HG02852 (cell line): ENCODE results near the gene COP1.
"Not testable (repeated sequence)": the region's sequence is repeated elsewhere in the genome, so short reads cannot be mapped to it uniquely, and the experiment has no call there.

Experiments
- ATAC-seq: cut with Tn5 transposase; IDR thresholded peaks from one replicate; pipeline ENCODE4 v1.9.1; 2021; ENCODE audit warnings: mild to moderate bottlenecking, moderate library complexity; ENCODE audit not compliant: unreplicated experiment

Gene COP1

GRCh38 chr1:176141449-176141848, 65.6 kb downstream of the COP1 start:
- no peak for ATAC-seq

DNA sequence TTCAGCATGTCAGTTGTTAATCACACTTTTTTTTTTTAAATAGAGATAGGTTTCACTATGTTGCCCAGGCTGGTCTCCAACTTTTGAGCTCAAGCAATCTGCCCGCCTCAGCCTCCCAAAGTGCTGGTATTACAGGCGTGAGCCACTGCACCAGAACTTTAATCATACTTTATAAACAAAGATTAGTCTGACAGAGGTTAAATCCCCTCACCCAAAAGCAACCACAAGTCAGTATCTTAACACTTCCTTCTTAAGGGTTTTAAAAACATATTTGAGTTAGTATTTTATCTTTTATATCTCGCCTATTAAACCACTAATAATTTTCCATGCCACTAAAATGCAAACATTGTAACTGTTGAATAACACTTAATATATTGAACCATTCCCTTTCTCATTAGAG, 70.2 kb downstream of the COP1 start:
- no peak for ATAC-seq

- no peak for ATAC-seq
Observed at GRCh38 chr1:176134666-176135065, 72.4 kb downstream of the COP1 start.

DNA sequence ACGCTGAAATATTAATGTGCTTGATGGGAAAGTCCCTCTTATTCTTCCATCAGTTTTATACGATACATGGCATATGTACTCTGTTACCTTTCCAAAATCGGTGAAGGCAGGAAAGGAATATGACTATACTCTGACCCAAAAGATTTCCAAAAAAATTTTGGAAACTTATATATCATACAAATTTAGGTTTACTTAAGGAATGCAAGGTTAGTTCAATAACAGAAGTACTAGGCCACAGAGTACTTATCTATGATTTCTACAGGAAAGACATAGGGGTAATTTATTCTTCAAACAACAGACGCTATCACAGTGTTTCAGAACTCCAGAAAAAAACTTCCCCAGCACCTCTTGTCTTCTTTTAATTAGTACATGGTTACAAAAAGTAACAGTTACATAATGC, 84.8 kb downstream of the COP1 start:
- no peak for ATAC-seq

GRCh38 chr1:176119549-176119948, 87.5 kb downstream of the COP1 start:
- no peak for ATAC-seq

- no peak for ATAC-seq
Observed at GRCh38 chr1:176118985-176119384, 88.1 kb downstream of the COP1 start.

DNA sequence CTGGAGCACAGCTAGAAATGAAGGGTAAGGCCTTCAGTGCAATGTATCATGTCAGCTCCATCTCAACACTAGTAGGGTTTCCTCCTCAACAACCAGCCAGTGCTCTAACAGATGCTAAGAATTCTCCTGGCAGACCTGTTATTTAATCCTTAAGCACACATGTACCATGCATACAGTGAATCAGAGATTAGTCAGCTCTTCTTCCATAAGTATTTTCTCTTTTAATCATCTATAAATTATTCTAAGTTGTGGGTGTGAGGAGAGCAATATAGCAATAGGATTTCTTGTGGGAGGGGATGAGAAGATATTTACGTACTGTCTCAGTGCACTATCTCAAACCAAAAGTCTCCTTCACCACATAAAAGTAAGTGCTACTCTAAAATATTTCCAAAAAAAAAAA, 95.3 kb downstream of the COP1 start:
- ATAC-seq: no peak

- ATAC-seq: no peak
Observed at GRCh38 chr1:176110203-176110602, 96.9 kb downstream of the COP1 start.

GRCh38 chr1:176102768-176103350, 104.2 kb downstream of the COP1 start:
- no peak for ATAC-seq

GRCh38 chr1:176101951-176102642, 105.0 kb downstream of the COP1 start:
- ATAC-seq: no peak

DNA sequence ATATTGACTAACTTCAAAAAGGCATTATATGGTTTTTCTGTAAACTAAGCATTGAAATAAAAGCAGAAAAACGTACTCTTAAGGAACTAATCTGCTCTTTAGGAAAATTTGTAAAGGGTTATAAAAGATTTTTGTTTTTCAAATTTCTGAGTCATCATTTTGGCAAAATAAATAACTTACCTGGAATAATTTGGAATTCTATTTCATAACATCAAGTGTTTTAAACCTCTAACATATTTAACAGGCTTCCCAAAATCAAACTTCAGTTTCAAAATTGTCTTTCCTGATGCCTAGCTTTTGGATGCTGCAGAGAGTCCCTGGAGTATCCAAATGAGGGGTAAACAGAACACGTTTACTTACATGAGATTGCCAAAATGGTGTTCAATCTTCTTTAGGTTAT, 108.5 kb downstream of the COP1 start:
- ATAC-seq: no peak

- no peak for ATAC-seq
Observed at GRCh38 chr1:176096015-176096414, 111.1 kb downstream of the COP1 start.

GRCh38 chr1:176090766-176091165, 116.3 kb downstream of the COP1 start:
- no peak for ATAC-seq

DNA sequence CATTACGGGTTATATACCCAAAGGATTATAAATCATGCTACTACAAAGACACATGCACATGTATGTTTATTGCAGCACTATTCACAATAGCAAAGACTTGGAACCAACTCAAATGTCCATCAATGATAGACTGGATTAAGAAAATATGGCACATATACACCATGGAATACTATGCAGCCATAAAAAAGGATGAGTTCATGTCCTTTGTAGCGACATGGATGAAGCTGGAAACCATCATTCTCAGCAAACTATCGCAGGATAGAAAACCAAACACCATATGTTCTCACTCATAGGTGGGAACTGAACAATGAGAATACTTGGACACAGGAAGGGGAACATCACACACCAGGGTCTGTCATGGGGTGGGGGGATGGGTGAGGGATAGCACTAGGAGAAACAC, 119.3 kb downstream of the COP1 start:
- ATAC-seq: not testable (repeated sequence)

DNA sequence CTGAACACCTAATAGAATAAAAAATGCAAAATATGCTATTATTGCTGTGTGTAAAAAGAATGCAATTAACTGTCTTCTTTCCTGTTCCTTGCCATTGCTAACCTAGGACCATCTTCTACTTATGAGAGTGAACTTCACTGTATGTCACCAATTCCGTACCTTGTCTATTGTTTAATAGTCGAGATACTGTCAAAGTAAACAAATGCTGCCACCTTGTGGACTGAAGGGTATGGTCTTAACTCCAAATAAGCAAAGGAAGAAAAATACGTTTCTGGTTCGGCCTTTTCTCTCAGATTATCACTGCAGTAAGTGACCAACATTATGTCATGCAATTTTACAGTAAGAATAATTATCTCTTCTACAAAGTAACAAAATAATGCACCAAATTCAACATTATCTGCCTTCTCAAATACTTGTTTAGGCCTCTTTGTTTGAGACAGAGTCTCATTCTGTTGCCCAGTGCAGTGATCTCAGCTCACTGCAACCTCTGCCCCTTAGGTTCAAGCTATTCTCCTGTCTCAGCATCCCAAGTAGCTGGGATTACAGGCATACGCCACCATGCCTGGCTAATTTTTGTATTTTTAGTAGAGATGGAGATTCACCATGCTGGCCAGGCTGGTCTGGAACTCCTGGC, 133.4 kb downstream of the COP1 start:
- ATAC-seq: no peak

- ATAC-seq: no peak
Observed at GRCh38 chr1:176068901-176069300, 138.2 kb downstream of the COP1 start.

GRCh38 chr1:176068256-176068655, 138.8 kb downstream of the COP1 start:
- ATAC-seq: no peak

DNA sequence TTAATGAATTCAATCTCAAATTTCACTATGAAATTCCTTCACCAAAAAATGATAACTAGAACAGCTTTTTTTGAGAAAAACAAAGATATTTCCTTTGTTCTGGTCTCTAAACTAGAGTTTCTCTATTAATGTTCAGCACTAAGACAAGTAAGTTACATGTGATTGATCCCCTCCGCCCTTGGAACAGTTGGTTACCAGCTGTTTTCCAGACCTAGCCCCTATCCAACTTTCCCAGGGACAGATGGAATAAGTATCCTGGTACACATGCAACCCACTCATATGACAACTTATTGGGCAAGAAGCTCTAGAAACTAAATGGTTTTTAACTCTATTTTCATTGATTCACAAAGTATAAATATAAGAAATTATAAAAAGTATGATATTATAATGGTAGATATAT, 140.4 kb downstream of the COP1 start:
- ATAC-seq: no peak

DNA sequence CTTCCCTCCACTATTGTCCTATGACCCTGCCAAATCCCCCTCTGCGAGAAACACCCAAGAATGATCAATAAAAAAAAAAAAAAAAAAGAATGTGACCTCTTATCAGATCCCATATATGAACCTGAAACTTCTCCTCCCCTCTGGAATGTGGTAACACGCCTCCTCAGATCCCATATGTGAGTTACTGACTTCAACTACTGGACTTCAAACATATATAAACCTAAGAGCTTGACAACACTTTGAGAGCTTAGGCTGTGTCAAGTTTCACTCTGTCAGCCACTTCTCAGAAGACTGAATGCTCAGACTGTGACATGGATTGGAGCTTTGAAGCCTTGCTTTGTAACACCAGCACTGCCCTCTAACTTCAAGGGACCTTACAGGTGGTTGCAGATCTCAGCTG, 148.4 kb downstream of the COP1 start:
- ATAC-seq: no peak

DNA sequence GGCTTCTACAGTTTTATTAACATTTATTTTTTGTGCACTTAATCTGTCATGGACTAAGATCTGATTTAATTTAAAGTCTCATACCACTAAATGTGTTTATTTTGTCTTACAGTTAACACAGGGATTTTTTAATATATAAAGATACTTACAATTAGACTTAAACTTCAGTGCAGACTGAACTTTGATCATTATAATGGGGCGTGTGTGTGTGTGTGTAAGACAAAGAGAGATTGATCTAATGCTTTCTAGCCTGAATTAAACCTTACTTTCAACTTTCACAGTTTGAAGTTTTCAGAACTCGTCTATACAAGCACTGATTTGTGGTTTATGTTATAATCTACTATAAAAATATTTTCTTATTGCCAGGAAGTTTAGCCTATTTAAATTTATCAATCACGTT, 150.8 kb downstream of the COP1 start:
- ATAC-seq: no peak

DNA sequence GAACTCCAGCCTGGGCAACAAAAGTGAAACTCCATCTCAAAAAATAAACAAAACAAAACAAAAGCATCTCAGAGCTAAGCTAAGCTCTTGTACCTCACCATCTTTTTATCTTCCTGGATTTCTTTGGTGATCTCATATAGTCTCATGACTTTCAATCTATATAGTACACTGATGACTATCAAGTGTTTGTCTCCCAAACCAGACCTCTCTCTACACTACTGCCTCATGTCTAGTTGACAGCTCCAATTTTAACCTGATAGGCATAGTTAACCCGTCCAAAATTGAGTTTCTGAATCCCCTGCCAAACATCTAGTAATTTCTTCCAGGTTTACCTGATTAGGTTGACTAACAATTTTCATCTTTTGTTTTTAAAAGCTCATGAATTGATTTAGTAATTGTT, 151.7 kb downstream of the COP1 start:
- no peak for ATAC-seq

DNA sequence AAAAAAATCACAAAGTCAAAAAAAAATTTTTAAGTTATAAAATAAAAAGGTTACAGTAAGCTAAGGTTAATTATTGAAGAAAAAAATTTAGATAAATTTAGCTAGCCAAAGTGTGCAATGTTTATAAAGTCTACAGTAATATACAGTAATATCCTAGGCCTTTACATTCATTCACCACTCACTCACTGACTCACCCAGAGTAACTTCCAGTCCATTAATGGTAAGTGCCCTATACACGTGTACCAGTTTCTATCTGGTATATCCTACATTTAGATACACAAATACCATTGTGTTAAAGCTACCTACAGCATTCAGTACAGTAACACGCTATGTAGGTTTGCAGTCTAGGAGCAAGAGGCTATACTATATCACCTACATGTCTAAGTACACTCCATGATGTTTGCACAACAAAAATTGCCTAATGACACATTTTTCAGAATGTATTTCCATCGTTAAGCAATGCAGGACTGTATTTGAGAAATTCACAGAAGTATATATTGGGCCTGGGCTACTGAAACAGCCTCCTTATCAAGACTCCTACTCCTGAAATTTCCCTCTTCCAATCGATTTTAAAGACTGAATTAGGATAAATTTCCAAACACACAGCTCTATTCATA, 155.1 kb downstream of the COP1 start:
- ATAC-seq: no peak
